GM18505 (cell line): ENCODE results near the gene ZSWIM8.

Experiments
- ATAC-seq: cut with Tn5 transposase; IDR thresholded peaks from one replicate; pipeline ENCODE4 v1.9.1; 2021; ENCODE audit not compliant: unreplicated experiment
- POLR2A ChIP-seq: IDR thresholded peaks from 4 replicates; pipeline ENCODE4 v1.6.1; 2011; ENCODE audit warnings: borderline replicate concordance; ENCODE audit not compliant: insufficient read depth, insufficient read length; ENCODE audit errors: extremely low read depth

The ZSWIM8 gene

DNA sequence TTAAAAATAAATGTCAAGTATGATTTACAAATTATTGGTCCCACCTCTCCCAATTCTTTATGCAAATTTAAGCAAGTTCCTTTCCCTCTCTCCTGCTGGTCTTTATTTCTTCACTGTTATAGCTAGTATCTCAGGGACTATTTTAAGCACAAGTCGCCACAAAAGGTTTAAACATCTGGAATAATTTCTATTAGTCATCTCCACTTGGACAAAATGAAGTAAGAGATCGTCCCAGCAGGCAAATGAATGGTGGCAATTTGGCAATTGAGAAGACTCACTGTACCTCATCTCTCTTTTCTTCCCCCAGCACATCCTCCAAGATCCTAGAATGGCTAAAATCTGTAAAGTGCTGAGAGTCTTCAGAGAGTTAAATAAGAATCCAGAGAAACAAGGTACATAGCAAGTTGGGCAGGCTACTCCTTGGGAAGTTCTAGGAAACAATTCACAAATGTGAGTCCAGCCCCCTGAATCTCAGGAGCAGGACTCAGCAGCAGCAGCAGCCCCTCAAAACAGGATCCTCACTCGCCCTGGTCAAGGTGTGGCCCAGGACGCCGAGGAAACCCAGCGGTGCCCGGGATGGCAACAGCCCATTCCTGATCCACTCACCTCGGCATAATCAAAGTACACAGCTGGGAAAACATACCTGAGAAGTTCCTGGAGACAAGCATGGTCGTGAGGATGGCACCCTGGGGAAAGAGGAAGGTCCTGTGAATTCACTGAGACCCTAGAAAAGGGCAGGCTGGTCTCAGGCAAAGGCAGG is 56.3 kb downstream of the ZSWIM8 start:
- TF ChIP-seq POLR2A = no peak
- no peak for ATAC-seq

GRCh38 chr10:73842349-73842748 is 56.9 kb downstream of the ZSWIM8 start:
- ATAC-seq = no peak

GRCh38 chr10:73843261-73843660 is 57.9 kb downstream of the ZSWIM8 start:
- ATAC-seq = no peak
- TF ChIP-seq POLR2A = no peak

More at GRCh38 chr10:73842349-73842748, 56.9 kb downstream of the ZSWIM8 start:
- TF ChIP-seq POLR2A = no peak

DNA sequence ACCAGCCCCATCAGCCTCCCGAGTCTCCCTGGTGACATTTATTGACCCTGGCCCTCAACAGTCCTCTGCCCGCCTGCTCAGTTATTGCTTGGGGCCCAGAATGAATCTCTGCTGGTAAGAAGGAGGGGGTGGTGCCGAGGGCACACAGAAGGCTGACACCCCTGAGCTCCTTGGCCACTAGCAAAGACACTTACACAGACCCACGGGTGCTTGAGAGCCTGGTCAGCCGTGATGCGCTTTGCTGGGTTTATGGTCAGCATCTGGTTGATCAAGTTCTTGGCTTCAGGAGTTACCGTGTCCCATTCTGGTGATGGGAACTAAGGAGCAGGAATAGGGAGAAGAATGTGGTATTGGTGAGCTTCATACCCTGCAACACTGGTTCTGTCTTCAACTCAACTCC is 61.6 kb downstream of the ZSWIM8 start:
- ATAC-seq = no peak
- no peak for TF ChIP-seq POLR2A

DNA sequence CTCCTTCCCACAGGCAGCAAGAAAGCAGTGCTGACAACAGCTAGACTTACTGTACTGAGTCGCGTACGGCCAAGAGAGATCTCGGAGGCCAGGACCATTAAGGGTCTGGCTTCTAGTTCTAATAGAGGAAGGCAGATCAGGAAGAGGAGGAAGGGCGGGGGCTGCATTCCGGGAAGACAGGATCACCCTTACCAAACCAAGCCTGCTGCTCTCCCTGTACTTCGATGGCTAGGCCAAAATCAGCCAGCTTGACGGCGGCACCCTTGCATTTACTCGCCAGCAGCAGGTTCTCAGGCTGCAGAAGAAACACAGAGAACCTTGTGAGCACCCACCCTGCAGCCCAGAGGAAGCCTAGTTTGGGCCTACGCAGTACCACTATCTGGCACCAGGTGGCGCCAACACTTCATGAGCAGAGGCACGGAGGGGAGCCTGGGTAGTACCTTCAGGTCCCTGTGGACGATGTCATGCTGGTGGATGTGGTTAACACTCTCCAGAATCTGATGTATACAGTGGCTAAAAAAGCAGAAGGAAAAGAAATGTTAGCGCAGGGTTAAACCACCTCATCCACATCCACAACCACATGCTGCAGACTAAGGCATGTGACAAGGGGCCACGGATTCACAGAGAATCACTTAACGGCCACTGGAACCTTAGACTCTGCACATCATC is 63.5 kb downstream of the ZSWIM8 start:
- no peak for TF ChIP-seq POLR2A
- ATAC-seq = peak; percentile 86

- no peak for TF ChIP-seq POLR2A
- no peak for ATAC-seq
Observed at GRCh38 chr10:73850211-73850610, 64.8 kb downstream of the ZSWIM8 start.

DNA sequence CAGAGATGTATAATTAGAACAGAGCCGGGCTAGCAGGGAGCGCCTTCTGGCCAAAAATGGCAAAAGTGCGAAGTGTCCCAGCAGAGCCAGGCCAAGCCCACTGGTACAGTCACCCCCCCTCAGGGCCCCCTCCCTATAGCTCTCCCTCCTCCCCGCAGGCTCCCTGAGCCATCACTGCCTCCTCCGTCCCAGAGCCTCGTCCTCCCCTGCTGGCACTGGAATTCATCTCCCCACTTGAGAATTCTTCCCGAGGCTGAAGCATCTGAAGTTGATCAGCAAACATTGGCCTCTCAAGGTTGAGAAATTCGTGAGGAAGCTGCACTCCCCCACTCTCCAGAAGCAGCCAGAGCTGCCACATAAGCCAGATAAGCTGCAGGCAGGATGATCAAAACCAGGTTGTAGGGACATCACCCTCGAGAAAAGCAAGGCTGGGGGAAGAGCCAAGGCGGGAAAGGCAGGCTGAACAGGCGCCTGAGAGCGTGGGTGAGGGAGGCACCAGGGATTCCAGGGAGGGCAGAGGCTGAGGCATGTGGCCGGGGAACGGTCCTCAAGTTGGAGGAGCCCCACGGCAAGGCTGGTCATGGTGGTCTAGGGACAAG is 65.6 kb downstream of the ZSWIM8 start:
- ATAC-seq = no peak
- no peak for TF ChIP-seq POLR2A
